SK-N-SH (cell line): ENCODE measurements around the gene FANCE.

ENCODE experiments used
- FOXM1 ChIP-seq: IDR thresholded peaks from 2 replicates; pipeline ENCODE4 v1.4.0; 2012; ENCODE audit warnings: low read depth, mild to moderate bottlenecking
- JUND ChIP-seq: IDR thresholded peaks from 2 replicates; pipeline ENCODE4 v1.4.0; 2012
- NRF1 ChIP-seq: IDR thresholded peaks from 2 replicates; pipeline ENCODE4 v1.6.1; 2012; ENCODE audit warnings: low read depth, mild to moderate bottlenecking, low read length
- POLR2AphosphoS5 ChIP-seq: IDR thresholded peaks from 2 replicates; pipeline ENCODE4 v1.6.1; 2012; ENCODE audit warnings: low read depth, low read length
- RAD21 ChIP-seq: IDR thresholded peaks from 2 replicates; pipeline ENCODE4 v1.6.1; 2012; ENCODE audit warnings: mild to moderate bottlenecking, low read length
- RFX5 ChIP-seq: IDR thresholded peaks from 2 replicates; pipeline ENCODE4 v1.6.1; 2012; ENCODE audit warnings: mild to moderate bottlenecking, improper control_type of control experiment, low read length
- TF ChIP-seq, protein P1 (sequence below): IDR thresholded peaks from 2 replicates; pipeline ENCODE4 v1.6.1; 2012; ENCODE audit warnings: mild to moderate bottlenecking, low read depth, low read length, moderate library complexity
- TF ChIP-seq, protein P2 (sequence below): fragments of 200-600 bp; sonication (generic); IDR thresholded peaks from 2 replicates; pipeline ENCODE4 v1.6.1; 2017; ENCODE audit warnings: antibody characterized with exemption, mild to moderate bottlenecking, moderate library complexity
- TF ChIP-seq, protein P3 (sequence below): IDR thresholded peaks from 2 replicates; pipeline ENCODE4; 2012

DNA sequence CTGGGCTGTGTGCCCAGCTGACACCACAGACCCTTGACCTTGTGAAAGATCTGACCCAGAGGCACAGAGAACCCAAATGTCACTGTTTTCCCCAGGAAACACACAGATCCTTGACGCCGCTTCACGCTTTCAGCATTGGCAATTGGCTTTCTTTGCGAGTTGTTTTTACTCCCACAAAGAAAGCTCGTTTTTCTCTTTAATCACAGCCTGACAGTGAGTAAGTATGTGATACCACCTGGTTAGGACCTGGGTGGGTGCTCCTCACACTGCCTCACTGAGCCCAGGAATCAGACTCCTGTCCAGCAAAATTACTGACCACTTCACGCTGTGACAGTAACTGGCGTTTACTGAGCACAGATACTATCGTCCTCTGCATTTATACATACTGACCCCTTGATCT is 29.1 kb downstream of the FANCE start:
- TF ChIP-seq, protein P1, sequence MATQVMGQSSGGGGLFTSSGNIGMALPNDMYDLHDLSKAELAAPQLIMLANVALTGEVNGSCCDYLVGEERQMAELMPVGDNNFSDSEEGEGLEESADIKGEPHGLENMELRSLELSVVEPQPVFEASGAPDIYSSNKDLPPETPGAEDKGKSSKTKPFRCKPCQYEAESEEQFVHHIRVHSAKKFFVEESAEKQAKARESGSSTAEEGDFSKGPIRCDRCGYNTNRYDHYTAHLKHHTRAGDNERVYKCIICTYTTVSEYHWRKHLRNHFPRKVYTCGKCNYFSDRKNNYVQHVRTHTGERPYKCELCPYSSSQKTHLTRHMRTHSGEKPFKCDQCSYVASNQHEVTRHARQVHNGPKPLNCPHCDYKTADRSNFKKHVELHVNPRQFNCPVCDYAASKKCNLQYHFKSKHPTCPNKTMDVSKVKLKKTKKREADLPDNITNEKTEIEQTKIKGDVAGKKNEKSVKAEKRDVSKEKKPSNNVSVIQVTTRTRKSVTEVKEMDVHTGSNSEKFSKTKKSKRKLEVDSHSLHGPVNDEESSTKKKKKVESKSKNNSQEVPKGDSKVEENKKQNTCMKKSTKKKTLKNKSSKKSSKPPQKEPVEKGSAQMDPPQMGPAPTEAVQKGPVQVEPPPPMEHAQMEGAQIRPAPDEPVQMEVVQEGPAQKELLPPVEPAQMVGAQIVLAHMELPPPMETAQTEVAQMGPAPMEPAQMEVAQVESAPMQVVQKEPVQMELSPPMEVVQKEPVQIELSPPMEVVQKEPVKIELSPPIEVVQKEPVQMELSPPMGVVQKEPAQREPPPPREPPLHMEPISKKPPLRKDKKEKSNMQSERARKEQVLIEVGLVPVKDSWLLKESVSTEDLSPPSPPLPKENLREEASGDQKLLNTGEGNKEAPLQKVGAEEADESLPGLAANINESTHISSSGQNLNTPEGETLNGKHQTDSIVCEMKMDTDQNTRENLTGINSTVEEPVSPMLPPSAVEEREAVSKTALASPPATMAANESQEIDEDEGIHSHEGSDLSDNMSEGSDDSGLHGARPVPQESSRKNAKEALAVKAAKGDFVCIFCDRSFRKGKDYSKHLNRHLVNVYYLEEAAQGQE: no peak
- TF ChIP-seq, protein P2, sequence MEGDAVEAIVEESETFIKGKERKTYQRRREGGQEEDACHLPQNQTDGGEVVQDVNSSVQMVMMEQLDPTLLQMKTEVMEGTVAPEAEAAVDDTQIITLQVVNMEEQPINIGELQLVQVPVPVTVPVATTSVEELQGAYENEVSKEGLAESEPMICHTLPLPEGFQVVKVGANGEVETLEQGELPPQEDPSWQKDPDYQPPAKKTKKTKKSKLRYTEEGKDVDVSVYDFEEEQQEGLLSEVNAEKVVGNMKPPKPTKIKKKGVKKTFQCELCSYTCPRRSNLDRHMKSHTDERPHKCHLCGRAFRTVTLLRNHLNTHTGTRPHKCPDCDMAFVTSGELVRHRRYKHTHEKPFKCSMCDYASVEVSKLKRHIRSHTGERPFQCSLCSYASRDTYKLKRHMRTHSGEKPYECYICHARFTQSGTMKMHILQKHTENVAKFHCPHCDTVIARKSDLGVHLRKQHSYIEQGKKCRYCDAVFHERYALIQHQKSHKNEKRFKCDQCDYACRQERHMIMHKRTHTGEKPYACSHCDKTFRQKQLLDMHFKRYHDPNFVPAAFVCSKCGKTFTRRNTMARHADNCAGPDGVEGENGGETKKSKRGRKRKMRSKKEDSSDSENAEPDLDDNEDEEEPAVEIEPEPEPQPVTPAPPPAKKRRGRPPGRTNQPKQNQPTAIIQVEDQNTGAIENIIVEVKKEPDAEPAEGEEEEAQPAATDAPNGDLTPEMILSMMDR: no peak
- TF ChIP-seq, protein P3, sequence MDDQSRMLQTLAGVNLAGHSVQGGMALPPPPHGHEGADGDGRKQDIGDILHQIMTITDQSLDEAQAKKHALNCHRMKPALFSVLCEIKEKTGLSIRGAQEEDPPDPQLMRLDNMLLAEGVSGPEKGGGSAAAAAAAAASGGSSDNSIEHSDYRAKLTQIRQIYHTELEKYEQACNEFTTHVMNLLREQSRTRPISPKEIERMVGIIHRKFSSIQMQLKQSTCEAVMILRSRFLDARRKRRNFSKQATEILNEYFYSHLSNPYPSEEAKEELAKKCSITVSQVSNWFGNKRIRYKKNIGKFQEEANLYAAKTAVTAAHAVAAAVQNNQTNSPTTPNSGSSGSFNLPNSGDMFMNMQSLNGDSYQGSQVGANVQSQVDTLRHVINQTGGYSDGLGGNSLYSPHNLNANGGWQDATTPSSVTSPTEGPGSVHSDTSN: no peak
- TF ChIP-seq RAD21 (no peak), POLR2AphosphoS5 (no peak), NRF1 (no peak), RFX5 (no peak), JUND (no peak), FOXM1 (no peak)
